Stimulated activated CD4-positive, alpha-beta T cell treated with anti-CD3 and anti-CD28 coated beads, TNF-alpha, amount 100 ng/mL, for 4 hours (primary cell): ENCODE data around the gene CCDC181.
A peak's percentile ranks its signal among the peaks of the same experiment; 100 is the strongest.

Experiments used
- DNase-seq, 3 experiments: peaks; one replicate each; pipeline ENCODE4 v3.0.0-alpha.2; 2020; ENCODE audit warnings: low read depth in 3 of 3

Gene CCDC181

DNA sequence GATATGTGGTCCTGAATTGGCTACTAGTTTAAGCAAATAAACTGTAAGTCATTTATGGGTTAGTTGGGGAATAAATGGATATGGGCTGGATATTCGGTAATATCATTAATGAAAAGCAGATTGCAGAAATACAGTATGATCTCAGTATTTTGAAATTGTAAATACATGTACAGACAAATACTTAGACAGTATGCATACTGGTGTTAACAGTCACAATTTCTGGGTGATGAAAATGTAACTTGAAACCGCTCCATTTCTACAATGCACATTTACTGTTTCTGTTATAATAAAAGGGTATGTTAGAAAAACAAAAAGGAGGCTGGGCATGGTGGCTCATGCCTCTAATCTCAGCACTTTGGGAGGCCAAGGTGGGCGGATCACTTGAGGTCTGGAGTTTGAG, 31.3 kb downstream of the CCDC181 start:
- no peak for DNase-seq

DNA sequence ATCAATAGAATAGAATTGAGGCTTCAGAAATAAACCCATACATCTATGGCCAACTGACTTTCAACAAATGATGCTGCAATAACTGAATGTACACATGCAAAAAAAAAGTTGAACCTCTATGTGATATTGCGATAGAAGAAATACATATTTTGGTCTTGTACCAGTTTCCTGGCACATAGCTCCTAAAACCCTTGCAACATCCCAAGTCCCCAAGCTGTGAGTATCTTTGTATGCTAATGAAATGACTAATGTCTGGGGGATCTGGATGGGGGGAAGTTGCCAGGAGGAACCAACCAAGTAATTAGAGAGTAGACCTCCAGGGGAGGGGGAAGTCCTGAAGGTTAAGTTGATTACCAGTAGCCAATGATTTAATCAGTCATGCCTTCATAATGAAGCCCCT, 34.9 kb downstream of the CCDC181 start:
- DNase-seq, result no peak

DNA sequence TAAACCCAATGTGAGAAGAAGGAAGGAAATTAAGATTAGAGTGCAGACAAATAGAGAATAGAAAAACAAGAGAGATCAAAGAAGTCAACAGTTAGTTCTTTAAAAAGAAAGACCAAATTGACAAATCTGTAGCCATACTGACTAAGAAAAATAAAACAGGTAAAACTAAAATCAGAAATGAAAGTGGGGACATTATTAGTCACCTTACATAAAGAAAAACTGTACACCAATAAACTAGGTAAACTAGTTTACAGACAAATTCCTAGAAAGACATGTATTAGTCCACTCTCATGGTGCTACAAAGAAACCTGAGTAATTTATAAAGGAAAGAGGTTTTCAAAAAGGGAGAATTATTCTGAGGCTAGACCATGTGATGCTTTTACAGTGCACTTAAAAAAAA, 37.0 kb downstream of the CCDC181 start:
- no peak for DNase-seq

DNA sequence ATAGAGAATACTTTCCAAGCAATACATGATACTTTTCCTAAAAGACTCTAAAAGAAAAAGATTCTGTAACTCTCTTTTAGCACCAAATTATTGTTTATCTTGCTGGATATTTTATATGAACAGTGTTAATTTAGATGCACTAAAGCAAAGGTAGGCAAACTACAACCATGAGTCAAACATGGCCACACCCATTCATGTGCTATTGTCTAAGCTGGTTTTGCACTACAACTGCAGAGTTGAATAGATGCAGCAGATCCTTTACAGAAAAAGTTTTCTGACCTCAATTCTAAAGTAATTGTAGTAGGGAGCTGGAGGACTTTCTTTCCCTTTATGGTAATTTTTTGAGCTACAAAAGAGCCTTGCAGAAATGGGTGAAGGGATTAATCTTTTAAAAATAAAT, 39.9 kb downstream of the CCDC181 start:
- no peak for DNase-seq

DNA sequence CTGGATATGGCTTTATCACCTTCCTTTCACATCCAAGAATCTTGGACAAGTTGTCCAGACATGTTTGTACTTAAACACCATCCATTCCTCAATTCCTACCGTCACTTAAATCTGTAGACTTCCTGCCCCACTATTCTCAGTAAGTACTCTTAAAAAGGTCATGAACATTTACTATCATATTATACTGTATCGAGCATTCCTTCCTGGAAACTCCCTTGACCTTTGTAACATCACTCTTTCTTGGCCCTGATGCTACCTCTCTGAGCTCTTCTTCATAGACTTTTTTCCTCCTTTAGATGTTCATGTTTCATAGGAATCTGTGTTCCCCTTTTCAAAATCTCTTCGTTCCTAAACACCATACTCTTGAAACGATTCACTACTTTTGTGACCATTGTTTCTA, 43.8 kb downstream of the CCDC181 start:
- DNase-seq, result no peak

DNA sequence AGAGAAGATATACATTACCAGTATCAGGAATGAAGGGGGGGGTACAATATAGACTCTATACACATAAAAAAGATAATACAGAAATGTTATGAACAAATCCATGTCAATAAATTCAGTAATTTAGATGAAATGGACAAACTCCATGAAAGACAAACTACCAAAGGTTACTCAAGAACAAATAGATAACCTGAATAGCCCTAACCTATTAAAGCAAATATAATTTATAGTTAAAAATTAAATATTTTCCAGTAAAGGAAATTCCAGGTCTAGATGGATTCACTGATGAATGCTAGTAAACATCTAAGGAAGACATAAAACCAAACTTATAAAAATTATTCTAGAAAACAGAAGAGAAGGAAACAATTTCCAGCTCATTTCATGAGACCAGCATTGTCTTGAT, 46.1 kb downstream of the CCDC181 start:
- no peak for DNase-seq

DNA sequence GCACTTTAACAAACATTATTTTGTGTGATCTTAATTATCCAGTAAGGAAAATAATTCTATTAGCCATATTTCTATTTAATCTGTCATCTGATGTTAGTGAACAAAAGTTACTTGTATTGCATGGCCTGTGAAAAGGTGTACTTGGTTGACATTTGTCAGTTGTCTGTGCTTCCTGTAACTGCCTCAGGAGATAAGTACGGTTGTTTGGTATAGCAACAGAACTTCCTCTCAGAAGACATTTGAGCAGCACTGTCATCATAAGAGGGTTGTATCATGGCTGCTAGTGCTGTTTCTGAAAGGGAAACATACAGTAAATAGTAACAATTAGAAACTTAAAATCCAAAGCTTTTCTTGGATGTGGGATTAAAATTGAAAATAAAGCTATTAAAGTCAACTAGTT, 55.9 kb downstream of the CCDC181 start:
- no peak for DNase-seq

DNA sequence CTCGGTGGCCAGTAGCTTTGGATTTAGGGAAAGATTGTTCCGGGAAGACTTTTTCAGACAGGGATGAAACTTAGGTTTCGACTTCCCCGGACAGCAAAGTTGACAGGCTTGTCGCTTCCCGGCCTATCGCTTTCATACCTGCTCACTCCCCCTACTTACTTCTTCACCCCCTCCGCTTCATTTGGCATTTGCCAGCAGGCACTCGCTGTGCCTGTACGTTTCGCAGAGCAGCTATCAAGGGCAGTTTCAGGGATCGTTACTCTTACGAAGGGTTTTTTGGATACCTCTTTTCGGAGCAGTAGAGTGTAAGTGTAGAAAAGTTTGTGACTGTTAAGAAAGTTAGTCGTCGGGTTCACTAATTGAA, 58.9 kb downstream of the CCDC181 start:
- peak in 2 of 3 experiments; percentile 5 to 7 for DNase-seq

DNA sequence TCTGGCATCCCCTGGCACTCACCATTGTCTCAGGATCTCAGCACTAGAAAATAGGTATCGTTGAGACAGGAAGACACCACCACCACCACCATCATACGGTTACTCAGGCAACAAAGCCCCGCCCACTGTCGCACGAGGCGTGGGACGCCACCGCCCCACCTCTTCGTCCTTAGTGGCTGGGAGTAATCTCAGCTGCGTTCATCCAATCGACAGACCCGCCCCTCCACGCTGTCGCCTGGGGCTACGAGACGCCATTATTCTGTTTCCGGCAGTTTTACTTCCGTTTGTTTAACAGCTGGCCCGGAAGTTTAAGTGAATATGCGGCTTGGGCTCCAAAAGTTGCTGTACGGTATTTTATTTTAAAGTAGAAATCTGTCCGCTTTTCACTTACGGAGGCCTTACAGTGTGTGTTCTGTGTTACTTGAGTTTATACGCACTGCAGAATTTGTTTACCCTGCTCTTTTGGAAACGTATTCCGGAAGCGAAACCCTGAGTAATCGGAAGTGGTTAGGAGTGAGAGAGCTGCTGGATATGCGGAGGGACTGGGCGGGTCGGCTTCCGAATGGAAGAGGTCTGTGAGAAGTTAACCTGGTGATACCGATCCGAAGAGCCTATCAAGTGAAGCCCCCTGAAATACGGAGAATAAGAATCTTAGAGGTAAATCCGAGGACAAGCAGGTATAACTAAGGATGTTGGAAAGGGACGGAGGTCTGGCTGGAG, 59.4 kb downstream of the CCDC181 start, which contains the start of the genes BLZF1 and NME7:
TSS of gene BLZF1 (plus strand) at position 510 of the 720 bp plus-strand sequence. CDS start 1,328 bp downstream, outside the sequence.
TSS of gene NME7 (minus strand) at position 112 of the 720 bp plus-strand sequence. CDS start at position 25, 87 bp downstream.
- peak; percentile 92 to 98 (median 96) for DNase-seq

DNA sequence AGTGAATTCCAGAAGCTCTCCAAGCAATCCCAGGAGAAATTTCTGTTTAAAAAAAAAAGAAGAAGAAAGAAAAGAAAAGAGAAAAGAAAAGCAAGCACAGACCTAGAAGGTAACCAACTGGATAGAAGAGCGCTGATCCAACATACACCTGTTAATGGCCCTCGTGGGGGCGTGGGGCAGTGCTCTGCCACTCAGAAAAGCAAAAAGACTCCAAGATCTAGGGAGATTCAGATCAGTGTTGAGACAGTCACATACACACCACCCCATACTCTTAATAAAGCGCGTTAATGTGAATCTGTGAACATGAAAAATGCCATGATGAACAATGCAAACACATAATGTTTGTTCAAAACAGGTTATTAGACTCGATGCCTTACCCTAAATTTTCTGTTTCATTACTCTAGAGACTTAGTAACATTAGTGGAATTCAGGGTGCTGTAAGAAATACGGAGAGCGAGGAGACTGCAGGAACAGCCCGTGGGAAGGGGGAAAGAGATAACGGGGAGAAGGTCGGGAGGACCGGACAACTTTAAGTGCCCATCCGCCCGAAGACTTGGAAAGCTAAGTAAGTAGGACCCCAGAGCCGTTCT, 60.1 kb downstream of the CCDC181 start:
- DNase-seq, result no peak

DNA sequence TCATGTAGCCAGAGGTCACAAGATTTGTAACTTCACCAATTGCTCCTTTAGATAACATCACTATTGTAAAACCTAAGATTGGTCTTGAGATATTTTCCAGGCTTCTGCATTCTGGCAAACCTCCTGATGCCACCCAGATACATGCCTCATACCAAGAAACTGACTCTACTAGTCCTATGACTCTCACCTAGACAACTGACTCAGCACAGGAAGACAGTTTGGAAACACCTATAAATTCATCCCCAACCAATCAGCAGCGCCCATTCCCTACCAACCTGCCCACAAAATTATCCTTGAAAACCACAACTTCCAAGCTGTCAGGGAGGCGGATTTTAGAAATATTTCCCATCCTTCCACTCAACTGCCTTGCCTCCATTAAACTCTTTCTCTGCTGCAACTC, 62.3 kb downstream of the CCDC181 start:
- DNase-seq, result no peak

DNA sequence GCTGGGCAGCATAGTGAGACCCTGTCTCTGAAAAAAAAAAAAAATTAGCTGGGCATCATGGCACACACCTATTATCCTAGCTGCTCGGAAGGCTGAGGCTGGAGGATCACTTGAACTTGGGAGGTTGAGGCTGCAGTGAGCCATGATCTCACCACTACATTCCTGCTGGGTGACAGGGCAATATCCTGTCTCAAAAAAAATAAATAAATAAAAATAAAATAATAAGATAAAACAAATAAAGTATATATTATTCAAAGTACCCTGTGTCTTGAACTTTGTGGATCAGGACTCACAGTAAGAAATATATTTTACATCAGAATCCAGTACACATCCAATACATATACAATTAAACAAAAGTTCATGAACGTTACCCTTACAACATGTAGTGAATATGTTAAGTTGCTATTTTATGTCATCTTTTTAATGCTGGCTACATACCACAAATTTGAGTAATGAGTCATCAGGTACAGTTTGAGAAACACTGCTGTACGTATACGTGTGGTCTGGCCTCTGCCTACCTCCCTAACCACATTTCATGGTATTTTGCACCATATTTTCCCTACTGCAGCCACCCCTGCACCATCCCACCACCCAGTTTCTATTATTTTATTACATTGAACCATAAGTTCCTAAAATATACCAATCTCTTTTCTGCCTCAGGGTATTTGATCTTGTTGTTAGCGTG, 64.1 kb downstream of the CCDC181 start:
- no peak for DNase-seq

DNA sequence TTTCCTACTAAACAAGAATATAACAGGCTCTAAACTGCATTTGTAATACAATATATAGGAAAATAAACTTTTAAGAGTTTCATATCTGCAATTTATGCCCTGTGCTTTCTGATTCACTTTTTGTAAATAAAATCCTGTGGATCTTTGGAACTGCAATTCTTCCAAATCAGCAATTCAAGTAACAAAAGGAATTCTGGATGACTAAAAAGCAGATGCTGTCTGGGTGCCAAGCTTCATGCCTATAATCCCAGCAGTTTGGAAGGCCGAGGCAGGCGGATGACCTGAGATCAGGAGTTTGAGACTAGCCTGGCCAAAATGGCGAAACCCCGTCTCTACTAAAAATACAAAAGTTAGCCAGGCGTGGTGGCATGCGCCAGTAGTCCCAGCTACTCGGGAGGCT, 66.0 kb downstream of the CCDC181 start:
- DNase-seq, result no peak

DNA sequence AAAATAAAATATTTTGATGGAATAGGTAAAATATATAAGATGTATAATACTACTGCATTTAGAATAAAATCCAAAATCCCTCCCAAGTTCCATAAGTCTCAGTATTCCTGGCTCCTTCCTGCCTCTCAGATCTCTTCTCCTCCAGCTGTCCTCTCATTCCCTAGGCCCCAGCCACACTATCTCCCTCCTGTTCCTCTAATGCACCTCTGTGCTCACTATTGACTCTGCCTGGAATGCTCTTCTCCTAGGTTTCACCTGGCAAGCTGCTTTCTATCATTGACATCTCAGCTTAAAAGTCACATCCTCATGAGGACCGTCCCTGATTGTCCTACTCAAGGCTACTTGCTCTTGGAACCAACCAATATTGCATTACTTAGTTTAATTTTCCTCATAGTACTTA, 66.9 kb downstream of the CCDC181 start:
- no peak for DNase-seq

DNA sequence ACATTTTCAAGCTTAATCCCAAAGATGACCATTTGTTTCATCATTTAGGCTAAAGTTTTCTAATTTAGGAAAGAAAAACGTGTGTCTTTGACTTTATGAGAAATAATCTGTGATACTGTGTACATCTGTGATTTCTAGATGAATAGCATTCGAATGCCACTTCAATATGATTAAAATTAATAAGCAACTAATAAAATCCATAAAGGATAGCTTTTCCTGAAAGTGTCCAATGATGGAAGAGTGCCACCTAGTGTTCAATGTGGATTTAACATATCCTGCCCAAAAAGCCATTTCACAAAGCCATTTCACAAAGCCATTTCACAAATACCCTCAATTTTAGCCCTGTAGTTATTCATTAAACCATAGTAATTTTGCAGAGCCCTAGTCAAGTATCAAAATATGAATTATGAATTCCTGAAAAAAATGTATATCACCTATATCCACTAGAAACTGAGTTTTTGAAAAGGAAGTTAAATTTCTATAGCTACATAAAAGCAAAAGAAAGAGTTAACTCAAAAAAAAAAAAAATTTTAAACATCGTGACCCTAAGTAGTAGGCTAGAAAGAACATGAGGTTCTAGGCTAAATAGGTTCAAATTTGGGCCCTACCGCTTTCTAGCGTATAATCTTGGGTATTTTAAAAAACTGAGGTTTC, 78.8 kb downstream of the CCDC181 start:
- no peak for DNase-seq

DNA sequence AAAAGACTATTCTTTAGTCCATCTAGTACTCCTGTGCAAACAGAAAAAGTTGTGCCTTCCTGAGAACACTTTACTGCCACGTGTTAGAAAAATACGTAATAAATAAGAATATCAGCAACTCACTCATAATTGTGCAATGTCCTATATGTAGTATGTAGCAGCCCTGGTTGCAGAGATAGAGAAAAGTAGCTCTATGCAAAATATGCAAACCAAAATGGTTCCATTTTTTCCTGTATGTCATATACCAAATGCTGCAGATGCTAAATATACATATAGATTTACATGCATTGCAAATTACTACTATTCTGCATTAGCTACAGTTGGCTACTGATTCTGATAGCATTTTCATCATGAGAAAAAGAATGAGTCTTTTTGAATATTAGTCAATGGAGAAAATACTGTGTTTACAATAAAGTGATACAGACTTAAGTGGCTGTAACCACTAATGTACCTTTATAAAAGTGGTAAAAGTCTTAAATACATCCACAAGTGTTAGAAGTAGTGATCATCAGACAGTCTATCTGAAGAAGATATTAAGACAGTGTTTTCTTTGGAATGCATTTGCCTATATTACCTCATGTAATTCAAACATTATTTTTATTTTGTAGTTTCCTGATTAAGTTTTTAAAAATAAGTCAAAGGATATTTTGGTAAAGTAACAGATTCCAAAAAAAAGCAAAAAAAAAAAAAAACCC, 79.4 kb downstream of the CCDC181 start:
- no peak for DNase-seq

DNA sequence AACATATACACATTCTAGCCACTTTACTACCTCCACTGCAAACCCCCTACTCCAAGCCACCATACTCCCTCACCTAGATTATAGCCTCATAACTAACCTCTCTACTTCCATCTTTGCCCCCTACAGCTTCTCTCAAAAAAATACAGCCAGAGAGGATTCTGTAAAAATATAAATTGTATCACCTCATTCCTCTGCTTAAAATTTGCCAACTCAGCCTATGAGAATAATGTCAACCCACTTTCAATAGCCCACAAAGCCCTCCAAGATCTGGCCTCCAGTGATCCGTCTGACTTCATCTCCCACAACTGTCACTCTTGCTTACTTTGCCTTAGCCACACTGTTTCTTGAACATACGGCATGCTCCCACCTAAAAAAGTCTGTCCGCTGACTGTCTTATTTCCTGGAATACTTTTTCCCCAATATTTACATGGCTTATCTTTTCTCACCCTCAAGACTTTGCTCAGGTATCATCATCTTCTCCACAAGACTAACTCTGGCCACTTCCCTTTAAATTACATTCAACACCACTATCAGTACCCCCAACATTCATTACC, 81.2 kb downstream of the CCDC181 start:
- DNase-seq, result no peak

DNA sequence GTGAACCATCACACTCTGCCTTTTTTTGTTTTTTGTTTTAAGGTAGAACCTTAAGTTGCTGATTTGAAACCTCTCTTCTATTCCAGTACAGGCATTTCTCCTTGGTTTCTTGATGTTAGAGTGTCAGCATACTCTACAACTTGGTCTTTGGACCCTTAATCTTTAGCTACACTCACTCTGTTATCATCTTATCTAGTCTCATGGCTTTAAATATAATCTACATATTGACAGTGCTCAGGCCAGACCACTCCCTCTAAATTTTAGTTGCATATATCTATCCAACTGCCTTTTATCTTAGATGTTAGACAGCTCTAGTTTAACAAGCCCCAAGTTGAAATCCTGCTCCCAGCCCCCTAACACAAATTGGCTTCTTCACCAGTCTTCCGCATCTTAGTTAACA, 81.8 kb downstream of the CCDC181 start:
- DNase-seq, result no peak
